ENCODE measurements around the gene APBA1. TPM values are rescaled to one million over a fixed set of nuclear protein-coding genes. Genes with fewer than 3 reads are reported as not detected.
A peak's percentile ranks its signal among the peaks of the same experiment; 100 is the strongest.

Gene APBA1
- total RNA-seq, 1 experiment from 2014 or later, result 11.0 TPM

GRCh38 chr9:69574057-69574456 is 98.1 kb downstream of the APBA1 start:
- Histone ChIP-seq H3K36me3 (no peaks in the 10 kb centered on the region), H3K27ac (no peak overlapping the region), H3K4me3 (no peak overlapping the region), H3K9me3 (replicated peaks) (no peaks in the 10 kb centered on the region), H3K4me1 (replicated peaks) (peaks cover 36% of the 10 kb centered on the region), H3K27me3 (replicated peaks) (no peaks in the 10 kb centered on the region)
- no peak for DNase-seq (ENCODE audit: low read depth in 1 of 2, low spot score in 2 of 2)

DNA sequence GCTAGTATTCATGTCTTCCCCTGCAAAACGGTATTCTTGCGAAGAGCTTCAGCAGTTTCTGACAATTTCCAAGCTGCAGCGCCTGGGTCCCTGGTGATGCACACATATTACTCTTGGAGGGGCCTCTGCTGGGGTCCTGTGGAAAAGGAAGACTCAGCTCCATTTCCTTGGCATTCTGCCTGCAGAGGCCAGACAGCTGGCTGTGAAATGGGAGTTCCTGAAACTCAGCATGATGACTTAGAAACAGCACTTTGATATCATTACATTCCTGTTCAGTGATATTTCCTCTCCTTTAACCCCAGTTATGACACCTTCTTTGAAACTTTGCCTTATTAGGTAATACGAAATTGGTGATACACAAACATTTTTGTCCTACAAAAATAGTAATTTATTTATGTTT is 98.5 kb downstream of the APBA1 start:
- no peak for DNase-seq (ENCODE audit: low read depth in 1 of 2, low spot score in 2 of 2)
- no peaks in the 10 kb centered on the region for H3K36me3 ChIP-seq
- no peaks in the 10 kb centered on the region for H3K27me3 ChIP-seq (replicated peaks)
- H3K27ac ChIP-seq, result no peak overlapping the region
- no peak overlapping the region for H3K4me3 ChIP-seq
- H3K4me1 ChIP-seq (replicated peaks), result peaks cover 37% of the 10 kb centered on the region
- H3K9me3 ChIP-seq (replicated peaks), result no peaks in the 10 kb centered on the region

- no peaks in the 10 kb centered on the region for H3K36me3 ChIP-seq
- peaks cover 37% of the 10 kb centered on the region for H3K4me1 ChIP-seq (replicated peaks)
- H3K27me3 ChIP-seq (replicated peaks), result no peaks in the 10 kb centered on the region
- no peak for DNase-seq (ENCODE audit: low read depth in 1 of 2, low spot score in 2 of 2)
- no peak overlapping the region for H3K4me3 ChIP-seq
- H3K9me3 ChIP-seq (replicated peaks), result no peaks in the 10 kb centered on the region
- no peak overlapping the region for H3K27ac ChIP-seq
Observed at GRCh38 chr9:69572611-69573010, 99.6 kb downstream of the APBA1 start.

- H3K4me1 ChIP-seq (replicated peaks), result peaks cover 37% of the 10 kb centered on the region
- H3K27ac ChIP-seq, result no peak overlapping the region
- no peak overlapping the region for H3K4me3 ChIP-seq
- H3K36me3 ChIP-seq, result no peaks in the 10 kb centered on the region
- H3K27me3 ChIP-seq (replicated peaks), result no peaks in the 10 kb centered on the region
- no peaks in the 10 kb centered on the region for H3K9me3 ChIP-seq (replicated peaks)
- DNase-seq (ENCODE audit: low read depth in 1 of 2, low spot score in 2 of 2), result no peak
Observed at GRCh38 chr9:69571032-69571431, 101.1 kb downstream of the APBA1 start.

DNA sequence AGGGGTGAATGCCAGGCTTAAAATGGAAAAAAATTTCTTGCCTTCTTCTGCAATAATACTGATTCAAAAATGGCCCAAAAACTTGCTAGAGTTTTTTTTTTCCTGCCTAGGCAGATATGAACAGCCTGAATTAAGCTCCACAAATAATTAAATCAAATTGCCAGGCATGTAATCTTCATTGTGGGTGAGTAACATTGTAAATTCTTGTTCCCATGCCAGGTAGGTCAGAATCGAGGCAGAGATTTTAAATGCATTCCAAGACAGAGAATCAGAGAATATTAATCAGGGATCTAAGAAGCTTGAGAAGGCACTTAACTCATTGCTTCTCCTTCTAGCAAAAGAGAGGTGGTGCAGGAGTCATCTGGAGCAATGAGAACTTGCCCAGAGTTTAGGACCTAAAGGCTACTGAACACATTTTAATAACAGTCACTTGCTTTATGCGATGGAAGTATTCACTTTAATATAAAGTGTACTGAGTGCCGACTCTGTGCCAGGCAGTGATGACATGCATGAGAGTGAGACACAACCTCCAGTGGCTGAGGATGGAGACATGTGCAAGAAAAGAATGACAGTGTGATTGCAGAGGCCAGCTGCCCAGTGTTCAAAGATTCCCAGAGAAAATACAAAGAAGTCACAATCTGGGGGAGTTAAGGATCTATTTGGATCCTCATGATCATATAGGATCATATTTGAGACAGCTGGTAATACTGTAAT is 102.3 kb downstream of the APBA1 start:
- Histone ChIP-seq H3K27ac (no peak overlapping the region), H3K4me3 (no peak overlapping the region), H3K4me1 (replicated peaks) (peaks cover 37% of the 10 kb centered on the region), H3K9me3 (replicated peaks) (no peaks in the 10 kb centered on the region), H3K36me3 (no peaks in the 10 kb centered on the region), H3K27me3 (replicated peaks) (no peaks in the 10 kb centered on the region)
- peak in 1 of 2 experiments; percentile 46 for DNase-seq (ENCODE audit: low read depth in 1 of 2, low spot score in 2 of 2)

- H3K4me1 ChIP-seq (replicated peaks), result peaks cover 6% of the 10 kb centered on the region
- H3K27ac ChIP-seq, result no peak overlapping the region
- no peak overlapping the region for H3K4me3 ChIP-seq
- no peak for DNase-seq (ENCODE audit: low read depth in 1 of 2, low spot score in 2 of 2)
- H3K36me3 ChIP-seq, result no peaks in the 10 kb centered on the region
- no peaks in the 10 kb centered on the region for H3K9me3 ChIP-seq (replicated peaks)
- H3K27me3 ChIP-seq (replicated peaks), result no peaks in the 10 kb centered on the region
Observed at GRCh38 chr9:69564557-69564956, 107.6 kb downstream of the APBA1 start.

DNA sequence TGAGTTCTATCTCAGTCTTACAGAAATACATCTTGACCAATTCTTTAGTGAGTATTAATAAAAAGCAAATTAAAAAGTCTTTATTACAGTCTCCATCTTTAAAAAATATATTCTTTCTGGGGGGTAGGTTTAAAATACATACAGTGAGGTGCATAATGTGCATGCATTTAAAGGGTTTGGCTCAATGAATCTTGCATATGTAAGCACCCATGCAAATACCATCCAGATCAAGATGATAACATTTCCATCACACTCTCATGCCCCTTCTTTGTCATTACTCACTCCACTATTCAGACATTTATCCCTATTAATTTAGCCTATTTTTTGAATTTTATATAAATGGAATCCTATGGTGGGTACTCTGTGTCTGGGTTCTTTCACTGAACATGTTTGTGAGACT is 113.0 kb downstream of the APBA1 start:
- Histone ChIP-seq H3K9me3 (replicated peaks) (no peaks in the 10 kb centered on the region), H3K27me3 (replicated peaks) (no peaks in the 10 kb centered on the region), H3K27ac (no peak overlapping the region), H3K36me3 (no peaks in the 10 kb centered on the region), H3K4me3 (no peak overlapping the region), H3K4me1 (replicated peaks) (no peaks in the 10 kb centered on the region)
- no peak for DNase-seq (ENCODE audit: low read depth in 1 of 2, low spot score in 2 of 2)

DNA sequence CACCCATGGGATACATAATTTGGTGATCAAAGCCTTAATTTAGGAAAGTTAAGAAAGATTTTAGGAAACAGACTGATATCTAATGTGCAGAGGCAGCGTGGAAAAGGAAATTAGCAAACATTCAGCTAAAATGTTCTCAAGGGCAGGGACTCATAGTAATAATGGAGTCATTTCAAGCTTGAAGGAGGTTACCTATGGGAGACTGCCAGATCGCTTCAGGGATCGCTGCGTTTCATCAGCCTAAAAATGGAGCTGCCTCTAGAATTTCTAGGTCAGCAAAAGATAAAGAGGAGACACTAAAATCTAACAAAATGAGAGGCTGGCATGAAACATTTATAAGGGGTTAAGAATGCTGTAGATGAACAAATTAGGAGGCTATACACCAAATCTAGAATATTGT is 115.5 kb downstream of the APBA1 start:
- Histone ChIP-seq H3K36me3 (no peaks in the 10 kb centered on the region), H3K27ac (no peak overlapping the region), H3K4me3 (no peak overlapping the region), H3K27me3 (replicated peaks) (no peaks in the 10 kb centered on the region), H3K4me1 (replicated peaks) (no peaks in the 10 kb centered on the region), H3K9me3 (replicated peaks) (no peaks in the 10 kb centered on the region)
- no peak for DNase-seq (ENCODE audit: low read depth in 1 of 2, low spot score in 2 of 2)

- Histone ChIP-seq H3K36me3 (no peaks in the 10 kb centered on the region), H3K27me3 (replicated peaks) (no peaks in the 10 kb centered on the region), H3K4me1 (replicated peaks) (no peaks in the 10 kb centered on the region), H3K9me3 (replicated peaks) (no peaks in the 10 kb centered on the region), H3K27ac (no peak overlapping the region), H3K4me3 (no peak overlapping the region)
- DNase-seq (ENCODE audit: low read depth in 1 of 2, low spot score in 2 of 2), result no peak
Observed at GRCh38 chr9:69555802-69556201, 116.4 kb downstream of the APBA1 start.

DNA sequence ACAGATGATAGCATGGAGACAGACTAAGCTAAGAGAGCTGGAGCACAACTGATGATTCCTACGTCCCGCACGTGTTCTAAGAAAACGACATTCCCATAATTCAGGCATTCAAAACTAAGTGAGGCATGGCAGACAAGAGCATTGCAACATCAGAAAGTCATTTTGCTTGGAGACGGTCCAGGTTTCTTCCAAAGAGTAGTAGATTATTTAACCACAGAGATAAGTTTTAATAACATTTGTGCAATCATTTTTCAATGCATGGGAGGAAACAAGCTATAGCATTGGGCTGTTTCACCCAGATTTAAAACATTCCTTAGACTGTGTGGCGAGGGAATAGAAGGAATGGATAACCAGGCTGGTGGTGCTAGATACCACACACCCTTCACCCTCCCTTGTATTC is 117.2 kb downstream of the APBA1 start:
- Histone ChIP-seq H3K36me3 (no peaks in the 10 kb centered on the region), H3K9me3 (replicated peaks) (no peaks in the 10 kb centered on the region), H3K4me1 (replicated peaks) (no peaks in the 10 kb centered on the region), H3K4me3 (no peak overlapping the region), H3K27ac (no peak overlapping the region), H3K27me3 (replicated peaks) (no peaks in the 10 kb centered on the region)
- no peak for DNase-seq (ENCODE audit: low read depth in 1 of 2, low spot score in 2 of 2)

- Histone ChIP-seq H3K27me3 (replicated peaks) (no peaks in the 10 kb centered on the region), H3K36me3 (no peaks in the 10 kb centered on the region), H3K4me1 (replicated peaks) (no peaks in the 10 kb centered on the region), H3K27ac (no peak overlapping the region), H3K4me3 (no peak overlapping the region), H3K9me3 (replicated peaks) (no peaks in the 10 kb centered on the region)
- peak in 1 of 2 experiments; percentile 30 for DNase-seq (ENCODE audit: low read depth in 1 of 2, low spot score in 2 of 2)
Observed at GRCh38 chr9:69549310-69550202, 122.6 kb downstream of the APBA1 start.

GRCh38 chr9:69548681-69549080 is 123.5 kb downstream of the APBA1 start:
- Histone ChIP-seq H3K9me3 (replicated peaks) (no peaks in the 10 kb centered on the region), H3K36me3 (no peaks in the 10 kb centered on the region)

GRCh38 chr9:69546265-69546664 is 125.9 kb downstream of the APBA1 start:
- Histone ChIP-seq H3K36me3 (no peaks in the 10 kb centered on the region), H3K27ac (no peak overlapping the region), H3K9me3 (replicated peaks) (no peaks in the 10 kb centered on the region), H3K4me3 (no peak overlapping the region), H3K4me1 (replicated peaks) (no peaks in the 10 kb centered on the region), H3K27me3 (replicated peaks) (no peaks in the 10 kb centered on the region)
- no peak for DNase-seq (ENCODE audit: low read depth in 1 of 2, low spot score in 2 of 2)

More at GRCh38 chr9:69548681-69549080, 123.5 kb downstream of the APBA1 start:
- no peak for DNase-seq (ENCODE audit: low read depth in 1 of 2, low spot score in 2 of 2)
- Histone ChIP-seq H3K27me3 (replicated peaks) (no peaks in the 10 kb centered on the region), H3K4me1 (replicated peaks) (no peaks in the 10 kb centered on the region), H3K4me3 (no peak overlapping the region), H3K27ac (no peak overlapping the region)

DNA sequence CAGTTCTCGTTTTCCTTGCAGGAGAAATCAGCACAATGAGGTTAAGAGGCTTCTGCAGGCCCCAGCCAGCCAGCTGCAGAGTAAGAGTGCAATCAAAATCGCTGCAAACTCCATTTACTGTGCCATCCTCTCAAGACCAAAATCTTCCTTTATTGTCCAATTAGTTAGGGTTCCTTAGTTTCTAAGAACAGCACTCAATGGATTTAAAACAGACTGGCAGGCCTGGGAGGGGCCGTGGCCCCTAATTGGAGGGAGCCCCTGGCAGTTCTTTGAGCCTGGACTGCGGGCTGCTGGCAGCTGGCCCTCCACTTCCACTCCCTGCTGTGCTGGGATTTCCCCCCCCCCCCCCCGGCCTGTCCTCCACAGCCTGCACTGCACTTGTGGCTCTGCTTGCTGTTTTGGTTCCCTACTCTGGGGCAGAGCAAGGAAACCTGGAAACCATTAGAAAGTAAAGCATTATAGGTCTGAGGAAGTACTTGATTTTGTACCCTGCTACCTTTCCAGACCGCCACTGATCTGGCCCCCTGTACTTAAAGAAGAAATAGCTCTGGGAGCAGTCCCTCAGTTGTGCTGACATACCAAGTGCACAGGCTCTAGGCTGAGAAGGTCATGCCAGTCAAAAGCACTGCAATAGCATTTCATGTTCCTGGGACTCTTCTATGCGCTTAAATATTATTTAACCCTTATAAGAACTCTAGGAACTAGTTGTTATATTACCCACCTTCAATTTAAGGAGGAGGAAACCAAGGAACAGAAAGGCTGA is 129.0 kb downstream of the APBA1 start:
- Histone ChIP-seq H3K4me1 (replicated peaks) (no peaks in the 10 kb centered on the region), H3K27me3 (replicated peaks) (no peaks in the 10 kb centered on the region), H3K36me3 (no peaks in the 10 kb centered on the region), H3K27ac (no peak overlapping the region), H3K4me3 (no peak overlapping the region), H3K9me3 (replicated peaks) (no peaks in the 10 kb centered on the region)
- no peak for DNase-seq (ENCODE audit: low read depth in 1 of 2, low spot score in 2 of 2)

Data from SJSA1 (cell line).